NCI-H748 (cell line): ENCODE results near the gene NACC1.

Experiments used
- DNase-seq: peaks from one replicate; lab custom pipeline; 2025; ENCODE audit not compliant: unreplicated experiment; lab: John Stamatoyannopoulos, UW

The NACC1 gene

DNA sequence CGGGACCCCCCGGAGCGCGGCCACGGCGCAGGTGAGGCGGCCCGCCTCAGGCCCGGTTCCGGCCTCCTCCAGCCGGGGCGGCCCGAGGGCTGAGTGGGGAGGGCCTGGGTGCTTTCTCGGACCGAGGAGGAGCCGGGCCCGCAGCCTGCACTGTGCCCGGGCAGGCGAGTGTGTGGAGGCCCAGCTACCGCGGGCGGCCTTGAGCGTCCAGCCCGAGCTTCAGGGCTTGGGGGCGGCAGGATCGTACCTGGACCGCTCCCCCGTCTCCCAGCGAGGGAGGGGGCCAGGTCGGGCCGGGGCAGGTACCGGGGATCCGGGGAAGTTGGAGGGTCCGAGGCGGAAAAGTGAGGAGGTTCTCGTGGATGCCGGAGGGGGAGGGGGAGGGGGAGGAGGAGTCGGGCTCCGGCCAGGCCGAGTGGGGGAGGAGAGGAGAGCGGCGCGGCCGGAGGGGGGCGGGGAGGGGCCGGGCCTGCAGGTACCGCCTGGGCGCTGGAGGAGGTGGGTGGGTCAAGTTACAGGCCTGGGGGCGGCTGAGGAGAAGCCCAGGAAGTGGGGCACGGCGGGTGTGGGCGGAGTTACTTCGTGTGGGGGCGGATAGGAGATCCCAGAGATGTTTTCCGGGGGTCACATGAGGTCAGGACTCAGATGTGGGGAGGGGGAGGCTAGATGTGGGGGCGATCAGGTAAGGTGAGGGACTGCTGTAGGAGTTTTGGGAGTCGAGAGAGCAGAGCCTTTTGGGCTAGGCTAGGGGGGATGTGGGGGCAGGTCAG lies 545 bp downstream of the NACC1 start:
- DNase-seq = peak; percentile 76

DNA sequence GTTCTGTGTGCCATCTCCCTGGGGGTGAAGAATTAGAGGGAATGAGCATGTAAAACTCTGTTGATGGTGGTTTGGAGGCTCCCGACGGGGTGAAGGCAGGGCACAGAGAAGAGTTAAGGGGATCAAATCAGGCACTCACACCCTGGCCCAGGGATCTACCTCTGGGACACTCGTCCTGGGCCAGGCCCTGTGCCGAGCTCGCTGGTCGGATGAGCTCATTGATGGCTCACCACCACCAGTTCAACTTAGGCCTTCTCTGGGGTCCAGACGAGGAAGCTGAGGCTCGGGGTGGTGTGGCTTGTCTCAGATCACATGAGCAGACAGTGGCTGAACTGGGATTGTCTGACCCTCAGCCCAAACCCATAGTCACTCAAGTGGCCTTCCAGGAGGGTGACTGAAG lies 1.6 kb downstream of the NACC1 start:
- no peak for DNase-seq

DNA sequence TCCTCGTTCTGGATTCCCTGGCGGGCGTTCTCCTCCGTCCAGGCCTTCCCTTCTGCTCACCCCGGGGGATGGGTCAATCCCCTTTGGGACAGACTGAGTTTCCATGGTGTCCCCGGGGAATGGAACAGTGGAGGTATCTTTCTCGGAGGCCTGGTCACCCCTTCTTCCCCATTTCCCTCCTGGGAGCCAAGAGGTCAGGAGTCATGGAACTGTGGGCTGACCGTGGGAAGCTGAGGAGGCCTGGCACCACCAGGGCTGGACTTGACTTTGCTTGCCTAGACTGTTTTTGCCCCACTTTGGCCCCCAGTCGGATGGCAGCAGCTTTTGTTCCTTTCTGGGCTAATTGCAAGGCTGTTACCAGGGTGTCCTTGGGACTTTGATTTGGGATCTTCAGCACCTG lies 2.0 kb downstream of the NACC1 start:
- no peak for DNase-seq

DNA sequence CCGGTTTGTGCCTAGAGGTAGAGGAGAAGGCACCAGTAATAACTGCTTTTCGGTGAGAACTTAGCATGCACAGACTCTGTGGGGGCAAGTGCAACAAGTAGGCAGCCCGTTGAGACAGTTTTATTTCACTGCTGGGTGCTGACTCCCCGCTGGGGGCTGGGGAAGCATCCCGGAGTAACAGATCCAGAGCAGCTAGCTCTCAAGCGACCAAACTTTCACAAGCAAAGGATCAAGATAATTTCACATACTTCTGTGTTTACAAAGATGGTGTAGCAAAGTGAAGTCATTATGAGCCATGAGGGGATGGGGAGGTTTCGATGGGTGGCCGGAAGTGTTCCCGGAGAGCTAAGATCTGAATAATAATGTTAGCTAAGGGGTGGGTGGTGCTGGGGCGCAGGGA lies 2.8 kb downstream of the NACC1 start:
- no peak for DNase-seq

DNA sequence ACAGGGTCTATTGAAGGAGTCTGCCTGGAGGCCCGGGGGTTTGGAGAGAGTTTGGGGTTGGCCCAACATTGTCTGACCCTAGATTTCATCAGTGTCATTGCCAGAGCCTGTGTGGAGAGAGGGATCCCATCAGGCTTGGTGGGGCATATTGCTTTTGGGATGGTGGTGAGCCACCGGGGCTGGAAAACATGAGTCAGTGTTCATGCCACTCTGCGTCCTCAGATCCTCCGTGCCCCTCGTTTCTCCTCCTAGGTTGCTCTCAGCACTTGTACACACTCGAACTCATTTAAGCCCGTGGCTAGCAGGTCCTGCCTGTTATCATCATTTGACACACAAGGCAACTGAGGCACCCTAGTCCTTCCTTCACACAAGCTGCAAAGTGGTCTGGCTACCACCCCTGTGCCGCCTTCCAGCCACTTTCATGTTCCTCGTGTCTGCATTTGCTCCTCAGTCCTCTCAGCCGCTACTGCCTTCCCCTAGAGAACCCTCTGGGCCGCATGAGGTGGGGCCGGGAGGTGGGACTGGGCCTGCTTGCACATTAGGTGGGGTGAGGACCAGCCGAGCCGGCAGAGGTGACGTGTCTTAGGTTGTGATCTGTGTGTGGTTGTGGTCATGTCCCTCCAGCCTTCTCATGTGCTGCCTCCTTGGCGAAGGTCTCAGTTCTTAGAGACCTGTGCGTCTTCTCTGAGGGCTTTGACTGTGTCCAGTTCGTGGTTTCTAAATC lies 3.6 kb downstream of the NACC1 start:
- DNase-seq = no peak

DNA sequence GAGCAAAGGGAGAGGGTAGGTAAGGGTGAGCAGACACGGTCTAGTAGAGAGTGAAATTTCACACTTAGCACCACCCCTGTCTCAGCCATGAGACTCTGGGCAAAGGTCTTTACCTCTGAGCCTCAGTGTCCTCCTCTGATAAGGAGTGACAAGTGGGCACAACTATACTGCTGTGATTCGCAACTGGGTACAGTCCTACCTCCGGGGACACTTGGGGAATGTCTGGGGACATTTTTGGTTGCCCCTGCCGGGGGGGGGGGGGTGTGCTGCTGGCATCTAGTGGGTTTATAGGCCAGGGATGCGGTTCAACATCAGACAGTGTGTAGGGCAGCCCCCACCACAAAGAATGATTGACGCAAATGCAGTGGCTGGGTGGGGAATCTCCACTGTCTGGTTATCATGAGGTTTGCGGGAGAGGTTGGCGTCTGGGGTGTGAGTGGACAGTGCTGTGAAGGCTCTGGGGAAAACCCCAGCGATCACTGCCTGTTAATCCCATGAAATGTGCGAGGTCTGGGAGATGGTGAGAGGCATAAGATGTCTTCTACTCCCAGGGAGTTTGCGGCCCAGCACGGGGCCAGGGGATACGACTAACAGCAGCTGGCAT lies 4.3 kb downstream of the NACC1 start:
- DNase-seq = no peak

DNA sequence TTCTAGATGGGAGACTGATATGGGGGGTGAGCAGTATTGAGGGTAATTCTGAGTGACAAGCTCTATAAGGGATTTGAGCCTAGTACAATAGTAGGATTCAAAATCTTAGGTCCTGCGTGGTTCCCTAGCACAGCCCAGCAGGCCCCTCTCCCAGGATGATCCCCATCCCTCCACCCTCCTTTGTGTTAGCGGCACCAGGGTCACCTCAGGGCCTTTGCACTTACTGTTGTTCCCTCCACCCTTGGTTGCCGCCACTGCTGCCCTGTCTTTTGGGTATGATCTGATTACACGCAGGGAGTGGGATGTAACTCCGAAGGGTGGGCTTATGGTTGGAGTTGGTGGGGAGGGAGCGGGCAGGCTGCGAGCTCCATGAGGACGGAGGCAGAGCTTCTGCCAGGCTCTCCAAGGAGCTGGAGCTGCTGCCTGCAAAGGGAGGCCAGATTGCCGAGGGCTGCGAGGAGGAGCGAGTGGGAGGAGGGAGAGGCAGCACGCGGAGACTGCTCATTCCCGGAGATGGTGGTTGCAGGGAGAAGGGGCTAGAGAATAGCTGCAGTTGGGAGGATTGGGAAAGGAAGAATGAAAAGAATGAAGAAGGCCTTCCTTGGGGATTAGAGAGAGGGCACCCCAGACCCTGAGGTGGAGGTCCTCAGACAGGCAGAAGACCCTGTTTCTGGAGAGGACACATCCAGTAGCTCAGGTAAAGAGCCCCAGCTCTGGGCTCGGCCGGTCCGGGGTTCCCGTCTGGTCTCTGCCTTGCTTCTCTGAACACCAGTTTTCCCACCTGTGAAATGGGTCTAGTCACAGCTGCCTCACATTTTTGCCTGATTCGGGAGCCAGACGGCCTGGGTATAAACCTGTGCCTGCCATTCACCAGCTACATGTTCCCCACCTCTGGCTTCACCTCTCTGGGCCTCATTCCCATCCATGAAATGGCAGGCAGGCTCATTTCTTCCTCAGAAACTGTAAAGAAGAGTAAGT lies 5.2 kb downstream of the NACC1 start:
- DNase-seq = no peak

DNA sequence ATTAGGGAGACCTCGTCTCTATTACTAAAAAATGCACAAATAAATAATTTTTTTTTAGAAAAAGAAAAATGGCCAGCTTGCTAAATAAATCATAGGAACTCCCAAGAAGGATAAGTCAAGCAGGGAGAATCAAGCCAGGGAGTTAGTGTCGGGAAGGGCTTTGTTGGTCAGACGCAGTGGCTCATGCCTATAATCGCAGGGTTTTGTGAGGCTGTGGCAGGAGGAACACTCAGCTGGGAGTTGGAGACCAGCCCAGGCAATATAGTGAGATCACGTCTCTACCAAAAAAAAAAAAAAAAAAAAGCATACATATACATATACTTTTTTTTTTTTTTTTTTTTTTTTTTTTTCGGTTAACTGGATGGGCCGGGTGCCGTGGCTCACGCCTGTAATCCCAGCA lies 9.0 kb downstream of the NACC1 start:
- no peak for DNase-seq

DNA sequence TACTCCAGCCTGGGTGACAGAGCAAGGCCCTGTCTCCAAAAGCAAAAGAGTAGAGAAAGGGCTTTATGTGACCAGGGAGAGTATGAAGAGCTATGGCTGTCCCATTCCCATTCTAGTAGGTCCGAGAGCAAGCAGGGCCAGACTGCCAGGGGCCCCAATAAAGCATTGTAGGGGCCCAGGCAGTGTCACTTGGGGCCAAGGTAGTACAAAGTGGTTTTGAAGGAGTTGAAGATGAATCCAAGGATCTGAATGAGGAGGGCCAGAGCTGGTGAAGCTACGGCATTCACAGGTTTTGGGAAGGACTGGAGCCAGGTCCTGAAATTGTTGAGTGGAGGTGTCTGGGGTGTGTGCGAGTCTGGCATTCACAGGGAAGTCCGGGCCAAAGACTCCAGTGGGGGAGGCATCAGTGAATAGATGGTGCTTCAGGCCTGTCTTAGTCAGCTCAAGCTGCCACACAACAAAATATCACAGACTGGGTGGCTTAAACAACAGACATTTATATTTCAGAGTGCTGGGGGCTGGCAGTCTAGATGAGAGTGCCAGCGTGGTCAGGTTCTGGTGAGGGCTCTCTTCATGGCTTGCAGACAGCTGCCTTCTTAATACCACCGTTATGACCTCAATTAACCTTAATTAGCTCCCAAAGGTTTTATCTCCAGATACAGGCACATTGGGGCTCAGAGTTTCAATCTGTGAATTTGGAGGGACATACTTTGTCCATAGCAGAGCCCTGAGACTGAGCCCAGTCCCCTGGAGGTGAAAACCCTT lies 9.9 kb downstream of the NACC1 start:
- DNase-seq = no peak

DNA sequence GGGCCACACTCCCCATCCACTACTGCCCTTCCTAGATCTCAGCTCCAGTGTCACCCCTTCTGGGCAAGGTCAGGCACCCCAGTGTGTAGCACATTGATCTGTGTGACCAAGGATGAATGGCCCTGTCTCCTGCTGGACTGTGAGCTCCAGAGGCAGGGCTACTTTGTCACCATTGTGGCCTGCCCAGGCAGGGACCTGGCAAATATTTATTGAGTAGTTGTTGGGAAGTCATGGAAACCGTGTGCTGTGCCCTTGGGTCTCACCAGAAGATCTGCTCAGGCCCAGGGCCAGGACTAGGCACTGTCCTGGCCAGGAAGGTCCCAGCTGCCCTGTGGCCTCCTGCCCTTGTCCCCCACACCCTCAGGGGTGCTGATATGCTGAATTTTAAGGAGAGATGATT lies 10.5 kb downstream of the NACC1 start:
- DNase-seq = no peak

DNA sequence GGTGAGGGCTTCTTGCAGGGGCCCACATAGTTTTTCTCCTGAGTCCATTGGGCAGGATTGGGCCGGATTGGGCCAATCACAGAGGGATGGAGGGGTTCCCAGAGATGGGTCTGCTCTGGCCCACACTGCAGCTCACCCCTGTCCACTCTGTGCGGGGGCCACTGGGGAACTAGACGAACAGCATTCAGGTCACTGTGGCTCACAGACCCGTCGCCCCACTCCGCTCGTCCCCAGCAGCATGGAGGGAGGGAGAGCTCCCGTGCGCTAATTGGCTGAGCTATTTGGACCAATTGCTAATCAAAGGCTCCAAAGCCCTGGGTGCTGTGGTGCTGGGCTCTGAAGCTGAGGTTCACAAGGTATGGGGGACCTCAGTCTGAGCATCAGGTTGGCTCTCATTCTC lies 11.3 kb downstream of the NACC1 start:
- no peak for DNase-seq

DNA sequence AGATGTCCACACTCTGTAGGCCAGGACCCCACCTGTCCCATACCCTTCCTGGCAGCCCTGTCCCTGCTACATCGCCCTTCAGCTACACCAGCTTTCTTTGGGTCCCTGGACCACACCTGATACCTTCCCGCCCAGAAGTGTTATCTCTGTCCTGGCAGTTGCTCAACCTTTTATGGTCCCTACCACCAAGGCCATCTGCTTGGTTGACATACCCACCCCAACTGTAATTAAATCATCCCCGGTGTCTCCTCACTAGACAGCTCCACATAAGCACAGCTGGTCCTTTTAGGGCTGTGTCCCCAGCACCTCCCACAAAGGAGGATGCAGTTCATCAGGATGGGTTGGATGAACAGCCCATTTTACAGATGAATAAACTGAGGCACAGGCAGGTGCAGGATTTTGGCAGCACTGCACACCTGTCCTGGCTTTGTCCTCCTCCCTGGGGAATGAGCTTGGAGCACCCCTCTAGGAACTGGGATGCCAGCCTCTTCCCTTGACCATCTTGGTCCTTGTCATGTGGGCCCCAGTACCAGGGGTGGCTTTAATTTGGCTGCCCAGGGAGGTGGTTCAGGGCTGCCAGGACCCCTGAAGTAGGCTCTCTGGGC lies 12.9 kb downstream of the NACC1 start:
- no peak for DNase-seq

DNA sequence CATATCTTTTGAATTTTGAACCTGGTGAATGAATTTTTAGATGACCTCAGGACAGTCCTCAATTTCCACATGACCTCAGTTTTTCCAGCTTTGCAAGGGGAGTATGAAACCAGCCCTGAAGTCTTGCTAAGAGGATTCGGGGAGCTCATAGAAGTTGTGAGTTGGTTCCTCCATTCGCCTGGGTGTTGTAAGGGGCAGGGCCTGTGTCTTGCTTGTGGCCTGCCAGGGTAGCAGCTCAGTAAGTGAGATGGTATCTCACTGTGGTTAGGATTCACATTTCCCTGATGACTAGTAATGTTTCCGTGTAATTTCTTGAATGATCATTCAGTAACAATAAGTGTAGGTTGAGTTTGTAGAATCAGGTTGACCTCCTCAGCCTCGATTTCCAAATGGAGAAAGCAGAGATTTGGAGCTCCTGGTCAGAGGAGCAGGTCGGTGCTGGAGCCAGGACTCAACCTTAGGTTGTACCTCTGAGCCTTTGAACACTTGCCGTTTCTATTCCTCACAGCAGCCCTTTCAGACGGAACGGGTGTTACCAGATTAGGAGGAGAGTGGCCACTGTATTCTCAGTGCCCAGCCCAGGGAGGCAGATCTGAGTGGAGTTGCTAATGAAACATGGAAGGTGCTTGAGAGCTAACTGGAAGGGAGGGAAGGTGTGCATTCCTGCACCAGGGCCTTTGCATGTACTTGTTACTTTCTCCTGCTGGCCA lies 14.6 kb downstream of the NACC1 start:
- no peak for DNase-seq

DNA sequence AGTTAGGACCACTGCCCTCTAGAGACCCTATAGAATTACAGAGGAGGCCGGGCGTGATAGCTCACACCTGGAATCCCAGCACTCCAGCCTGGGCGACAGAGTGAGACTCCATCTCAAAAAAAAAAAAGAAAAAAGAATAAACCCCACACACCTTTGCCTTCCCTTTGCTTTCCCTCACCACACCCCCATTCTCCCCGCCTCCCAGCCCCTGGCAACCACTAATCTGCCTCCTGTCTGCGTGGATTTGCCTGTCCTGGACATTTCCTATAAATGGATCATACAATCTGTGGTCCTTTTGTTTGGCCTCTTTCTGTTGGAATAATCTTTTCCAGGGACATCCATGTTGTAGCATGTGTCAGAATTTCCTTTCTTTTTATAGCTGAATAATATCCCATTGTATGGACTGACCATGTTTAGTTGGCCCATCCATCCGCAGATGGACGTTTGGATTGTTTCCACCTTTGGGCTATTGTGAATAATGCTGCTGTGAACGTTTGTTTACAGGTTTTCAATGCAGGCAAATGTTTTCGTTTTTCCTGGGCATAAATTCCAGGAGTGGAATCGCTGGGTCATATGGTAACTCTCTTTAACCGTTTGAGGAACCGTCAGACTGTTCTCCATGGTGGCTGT lies 15.3 kb downstream of the NACC1 start:
- DNase-seq = no peak

DNA sequence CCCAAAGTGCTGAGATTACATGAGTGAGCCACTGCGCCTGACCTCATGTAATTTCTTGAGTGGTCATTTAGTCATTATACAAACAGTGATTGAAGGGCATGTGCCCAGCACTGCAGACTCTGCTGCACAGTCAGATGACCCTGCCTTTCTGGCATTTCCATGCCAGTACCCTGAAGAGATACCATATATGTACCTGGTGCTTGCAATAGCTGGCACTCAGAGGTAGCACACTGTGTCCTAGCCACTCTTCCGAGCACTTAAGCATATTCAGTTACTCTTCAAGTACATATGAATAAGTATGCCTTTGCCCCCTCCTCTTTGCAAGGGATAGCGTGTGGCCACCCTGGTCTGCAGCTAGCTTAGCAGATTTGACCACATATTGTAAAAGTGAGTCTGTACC lies 16.6 kb downstream of the NACC1 start:
- DNase-seq = no peak

DNA sequence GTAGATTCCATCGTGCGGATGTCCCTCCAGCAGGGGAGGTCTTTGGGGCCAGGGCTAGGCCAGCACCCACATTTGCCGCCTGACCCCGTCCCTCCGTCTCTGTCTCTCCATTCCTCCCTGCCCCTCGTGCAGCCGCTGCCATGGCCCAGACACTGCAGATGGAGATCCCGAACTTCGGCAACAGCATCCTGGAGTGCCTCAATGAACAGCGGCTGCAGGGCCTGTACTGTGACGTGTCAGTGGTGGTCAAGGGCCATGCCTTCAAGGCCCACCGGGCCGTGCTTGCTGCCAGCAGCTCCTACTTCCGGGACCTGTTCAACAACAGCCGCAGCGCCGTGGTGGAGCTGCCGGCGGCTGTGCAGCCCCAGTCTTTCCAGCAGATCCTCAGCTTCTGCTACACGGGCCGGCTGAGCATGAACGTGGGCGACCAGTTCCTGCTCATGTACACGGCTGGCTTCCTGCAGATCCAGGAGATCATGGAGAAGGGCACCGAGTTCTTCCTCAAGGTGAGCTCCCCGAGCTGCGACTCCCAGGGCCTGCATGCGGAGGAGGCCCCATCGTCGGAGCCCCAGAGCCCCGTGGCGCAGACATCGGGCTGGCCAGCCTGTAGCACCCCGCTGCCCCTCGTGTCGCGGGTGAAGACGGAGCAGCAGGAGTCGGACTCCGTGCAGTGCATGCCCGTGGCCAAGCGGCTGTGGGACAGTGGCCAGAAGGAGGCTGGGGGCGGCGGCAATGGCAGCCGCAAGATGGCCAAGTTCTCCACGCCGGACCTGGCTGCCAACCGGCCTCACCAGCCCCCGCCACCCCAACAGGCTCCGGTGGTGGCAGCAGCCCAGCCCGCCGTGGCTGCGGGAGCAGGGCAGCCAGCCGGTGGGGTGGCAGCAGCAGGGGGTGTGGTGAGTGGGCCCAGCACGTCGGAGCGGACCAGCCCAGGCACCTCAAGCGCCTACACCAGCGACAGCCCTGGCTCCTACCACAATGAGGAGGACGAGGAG lies 17.3 kb downstream of the NACC1 start:
- DNase-seq = no peak

DNA sequence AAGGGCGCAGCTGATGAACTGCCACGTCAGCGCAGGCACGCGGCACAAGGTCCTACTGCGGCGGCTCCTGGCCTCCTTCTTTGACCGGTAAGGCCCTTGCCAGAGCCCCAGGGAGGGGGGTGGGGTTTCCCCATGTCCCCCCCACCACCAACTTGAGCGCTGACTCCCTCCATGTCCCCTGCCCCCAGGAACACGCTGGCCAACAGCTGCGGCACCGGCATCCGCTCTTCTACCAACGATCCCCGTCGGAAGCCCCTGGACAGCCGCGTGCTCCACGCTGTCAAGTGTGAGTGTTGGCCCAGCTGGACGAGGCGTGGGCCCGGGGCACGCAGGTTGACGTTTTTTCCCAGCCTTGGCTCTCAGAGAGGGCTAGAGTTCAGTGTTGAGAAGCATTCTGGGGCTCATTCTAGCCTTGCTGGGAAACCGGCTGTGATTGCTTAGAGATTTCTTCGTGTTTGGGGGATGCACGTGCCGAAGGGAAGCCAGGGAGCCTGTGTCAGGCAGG lies 19.3 kb downstream of the NACC1 start:
- no peak for DNase-seq
